GM08714 (cell line): ENCODE results near the gene TP53BP2.
"Not testable (repeated sequence)": the region's sequence is repeated elsewhere in the genome, so short reads cannot be mapped to it uniquely, and the experiment has no call there.

Experiments used
- H3K4me3 ChIP-seq: fragments of 200-500 bp; sonication (Bioruptor generic); 2 replicates; pipeline ENCODE4 v1.5.1; 2014; ENCODE audit warnings: mild to moderate bottlenecking, low read length, inconsistent platforms
- ZNF274 ChIP-seq: IDR thresholded peaks from 2 replicates; pipeline ENCODE4 v1.6.1; 2012; ENCODE audit warnings: mild to moderate bottlenecking, low read depth, low read length

TP53BP2 gene

DNA sequence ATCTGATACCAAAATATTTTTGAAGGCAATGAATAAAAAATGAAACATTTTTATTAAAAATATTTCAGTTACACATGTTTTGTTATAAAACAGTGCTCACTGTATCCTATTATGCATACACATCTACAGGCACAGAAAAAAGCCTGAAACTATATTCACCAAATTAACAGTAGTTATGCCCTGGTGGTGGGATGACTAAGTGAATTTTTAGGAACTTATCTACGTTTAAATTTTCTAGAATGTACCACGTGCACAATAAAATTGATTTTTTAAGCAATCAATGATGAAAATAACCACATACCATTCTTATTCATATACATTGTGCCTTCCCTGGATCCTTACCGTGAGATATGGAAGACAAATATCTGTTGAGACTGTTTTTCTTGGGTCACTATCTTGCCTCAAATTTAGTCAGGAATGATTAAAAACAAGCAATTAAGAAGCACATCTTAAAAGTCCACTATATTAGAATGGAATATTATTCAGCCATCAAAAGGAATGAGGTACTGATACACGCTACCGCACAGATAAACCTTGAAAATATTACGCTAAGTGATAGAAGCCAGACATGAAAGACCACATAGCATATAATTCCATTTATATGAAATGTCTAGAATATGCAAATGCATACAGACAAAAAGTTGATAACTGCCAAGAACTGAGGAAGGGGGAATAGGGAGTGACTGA lies 17.4 kb downstream of the TP53BP2 start:
- TF ChIP-seq ZNF274: no peak
- H3K4me3 ChIP-seq: no peak overlapping the region

DNA sequence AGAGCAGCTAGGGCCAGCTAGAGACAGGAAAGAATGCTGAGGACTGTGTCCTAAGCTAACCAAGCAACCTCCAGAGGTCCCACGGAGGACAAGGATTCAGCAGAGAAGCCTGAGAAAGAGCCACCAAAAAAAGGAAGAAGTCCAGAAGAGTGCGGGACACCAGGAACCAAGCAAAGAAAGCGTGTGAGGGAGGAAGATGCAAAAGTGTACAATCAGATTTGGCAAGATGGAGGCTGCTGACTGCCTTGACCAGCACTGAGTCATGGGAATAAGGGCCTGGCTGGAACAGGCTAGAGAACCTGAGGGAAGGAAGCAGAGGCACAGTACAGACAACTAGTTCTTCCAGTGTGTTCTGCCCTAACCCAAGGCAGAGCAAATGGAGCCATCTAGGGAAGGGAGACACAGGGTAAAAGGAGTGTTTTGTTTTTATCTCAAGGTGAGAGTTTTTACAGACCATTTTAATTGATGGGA lies 18.5 kb downstream of the TP53BP2 start:
- H3K4me3 ChIP-seq: no peak overlapping the region
- no peak for TF ChIP-seq ZNF274

DNA sequence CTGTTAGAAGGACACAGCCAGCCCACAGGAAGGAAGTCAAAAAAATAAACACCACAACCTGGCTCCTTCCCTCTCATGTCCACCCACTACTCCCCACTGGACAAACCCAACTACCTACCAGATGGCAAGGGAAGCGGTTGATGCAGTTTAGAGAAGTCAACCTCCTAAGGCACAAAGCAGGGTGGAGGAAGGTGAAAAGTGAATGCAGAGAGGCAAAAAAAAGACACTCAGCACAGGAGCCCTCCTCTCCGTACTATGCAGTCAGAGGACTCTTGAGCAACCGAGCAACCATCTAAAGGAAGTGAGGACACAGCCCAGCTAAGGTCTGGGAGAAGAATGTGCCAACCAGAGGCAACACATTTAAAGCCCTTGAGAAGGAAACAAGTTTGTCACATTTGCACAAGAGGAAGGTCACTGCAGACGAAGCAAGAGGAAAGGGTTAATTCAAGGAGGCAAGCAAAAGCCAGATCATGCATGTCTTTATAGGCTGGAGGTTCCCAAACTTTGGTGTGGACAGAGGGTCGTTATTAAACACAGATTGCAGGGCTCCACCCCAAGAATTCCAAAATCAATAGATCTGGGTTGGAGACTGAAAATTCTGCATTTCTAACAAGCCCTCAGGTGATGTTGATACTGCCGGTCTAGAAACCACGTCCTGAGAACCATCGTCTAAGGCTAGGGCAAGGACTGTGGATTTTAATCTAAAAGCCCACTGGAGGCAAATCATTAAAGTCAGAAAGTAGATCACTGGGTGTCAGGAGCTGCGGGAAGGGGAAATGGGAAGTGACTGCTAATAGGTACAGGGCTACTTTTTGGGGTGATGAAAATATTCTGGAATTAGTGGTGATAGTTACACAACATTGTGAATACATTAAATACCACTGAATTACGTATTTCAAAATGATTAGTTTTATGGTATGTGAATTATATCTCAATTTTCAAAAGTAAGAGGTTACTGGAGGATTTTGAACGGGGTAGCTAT lies 19.7 kb downstream of the TP53BP2 start:
- TF ChIP-seq ZNF274: no peak
- no peak overlapping the region for H3K4me3 ChIP-seq

DNA sequence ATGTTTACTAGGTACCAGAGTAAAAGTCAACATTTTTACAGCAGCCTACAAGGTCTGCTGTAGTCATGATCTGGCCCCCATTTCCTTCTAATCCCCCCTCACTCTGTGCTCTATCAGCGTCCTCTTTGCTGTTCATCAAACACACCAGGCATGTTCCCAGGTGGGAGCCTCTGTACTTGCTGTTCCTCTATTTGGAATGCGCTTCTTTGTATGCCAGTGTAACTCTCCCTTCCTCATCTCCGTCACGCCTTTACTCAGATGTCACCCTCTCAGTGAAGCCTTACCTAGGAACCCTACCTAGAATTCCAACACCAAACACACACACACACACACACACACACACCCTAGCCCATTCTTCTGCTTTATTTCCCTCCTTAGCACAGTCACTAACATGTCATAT lies 21.0 kb downstream of the TP53BP2 start:
- no peak overlapping the region for H3K4me3 ChIP-seq
- TF ChIP-seq ZNF274: no peak

DNA sequence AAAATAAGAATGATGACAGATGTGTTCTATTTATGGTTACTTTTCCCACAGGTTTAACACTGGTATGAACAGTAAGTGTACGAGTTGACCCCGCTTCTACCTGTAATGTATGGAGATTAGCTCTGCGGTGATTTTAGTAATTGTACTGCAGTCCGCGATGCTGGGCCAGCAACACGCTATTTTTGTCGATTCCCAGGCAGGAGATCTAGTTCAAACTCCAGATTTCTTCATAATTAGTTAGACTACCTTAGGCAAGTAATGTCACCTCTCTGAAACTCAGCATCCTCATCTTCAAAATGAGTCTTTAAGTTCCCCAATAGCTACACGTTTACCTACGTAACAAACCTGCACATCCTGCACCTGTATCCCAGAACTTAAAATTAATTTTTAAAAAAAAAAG lies 21.5 kb downstream of the TP53BP2 start:
- no peak overlapping the region for H3K4me3 ChIP-seq
- no peak for TF ChIP-seq ZNF274

DNA sequence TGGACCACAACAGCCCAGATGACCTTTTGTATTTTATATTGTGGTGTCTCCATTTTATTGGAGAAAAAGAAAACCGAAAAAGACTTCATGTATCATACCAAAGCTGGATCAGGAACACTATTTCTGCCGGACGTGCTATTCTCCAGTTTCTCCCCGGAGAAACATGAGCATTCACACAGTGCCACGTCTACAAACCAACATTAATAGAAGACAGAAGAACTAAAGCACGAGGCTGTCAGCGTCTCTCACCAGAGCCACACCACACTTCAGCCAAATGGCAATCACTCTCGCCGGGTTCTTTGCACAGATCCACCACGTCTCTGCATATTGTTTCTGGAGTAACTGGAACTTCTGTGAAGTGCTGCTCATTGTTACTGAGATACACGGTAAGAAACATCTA lies 24.8 kb downstream of the TP53BP2 start:
- no peak overlapping the region for H3K4me3 ChIP-seq
- TF ChIP-seq ZNF274: no peak

DNA sequence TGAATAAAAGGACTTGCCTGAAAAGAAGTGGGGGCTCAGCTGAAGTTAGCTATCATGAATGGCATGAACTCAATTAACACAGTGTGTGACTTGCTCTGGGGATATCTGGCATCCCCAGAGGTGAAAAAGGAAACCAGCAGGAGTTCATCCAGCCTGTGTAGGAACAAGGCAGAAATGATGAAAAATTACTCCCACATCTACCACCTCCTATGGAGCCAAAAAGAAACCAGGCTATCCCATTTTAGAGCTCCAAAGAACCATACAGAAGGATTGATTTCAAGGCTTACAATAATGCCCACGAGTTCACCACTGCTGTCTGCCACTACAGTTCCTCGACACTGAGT lies 25.3 kb downstream of the TP53BP2 start:
- H3K4me3 ChIP-seq: no peak overlapping the region
- no peak for TF ChIP-seq ZNF274

DNA sequence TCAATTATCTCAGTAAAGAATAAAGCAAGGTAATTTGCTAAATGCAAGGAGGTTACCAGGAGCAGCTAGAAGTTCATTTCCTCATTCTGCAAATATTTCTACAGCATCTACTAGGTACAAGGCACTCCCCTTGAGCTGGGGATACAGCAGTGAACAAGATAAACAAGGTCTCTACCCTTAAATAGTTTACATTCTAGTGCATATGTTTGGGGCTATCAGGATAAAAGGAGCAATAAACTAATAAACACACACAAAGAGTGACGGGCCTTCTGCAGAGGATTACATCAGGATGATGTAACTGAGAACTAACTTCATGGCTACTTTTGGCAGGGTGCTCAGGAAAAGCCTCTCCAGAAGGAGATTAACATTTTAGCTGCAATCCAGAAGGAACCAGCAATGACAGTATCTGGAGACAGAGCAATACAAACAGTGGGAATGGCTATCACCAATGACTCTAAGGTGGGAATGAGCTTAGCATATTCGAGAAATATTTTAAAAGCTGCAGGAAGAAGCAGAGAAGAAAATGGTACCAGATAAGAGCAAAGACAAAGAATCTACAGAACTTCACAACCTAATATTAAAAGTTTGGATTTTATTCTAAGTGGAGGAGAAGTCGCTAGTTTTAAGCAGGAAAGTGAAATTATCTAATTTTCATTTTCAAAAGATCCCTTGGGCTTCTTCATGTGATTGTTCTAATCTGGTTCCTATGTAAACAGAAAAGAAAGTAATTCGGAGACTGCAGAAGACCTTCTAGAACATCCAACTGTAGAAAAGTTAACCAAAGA lies 25.8 kb downstream of the TP53BP2 start:
- no peak overlapping the region for H3K4me3 ChIP-seq
- TF ChIP-seq ZNF274: no peak

DNA sequence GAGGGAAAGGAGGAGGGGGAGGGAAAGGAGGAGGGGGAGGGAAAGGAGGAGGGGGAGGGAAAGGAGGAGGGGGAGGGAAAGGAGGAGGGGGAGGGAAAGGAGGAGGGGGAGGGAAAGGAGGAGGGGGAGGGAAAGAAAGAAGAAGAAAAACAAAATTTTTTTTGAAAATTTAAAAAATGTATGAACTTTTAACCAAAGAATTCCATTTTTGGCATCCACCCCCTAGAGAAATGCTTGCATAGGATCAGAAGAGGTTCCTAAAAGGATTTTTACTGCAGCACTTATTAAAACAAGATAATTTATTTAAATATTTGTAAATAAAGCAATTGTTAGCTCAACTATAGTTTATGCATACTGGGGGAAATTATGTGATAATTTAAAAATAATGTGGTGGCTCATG lies 28.5 kb downstream of the TP53BP2 start:
- H3K4me3 ChIP-seq: not testable (repeated sequence)

DNA sequence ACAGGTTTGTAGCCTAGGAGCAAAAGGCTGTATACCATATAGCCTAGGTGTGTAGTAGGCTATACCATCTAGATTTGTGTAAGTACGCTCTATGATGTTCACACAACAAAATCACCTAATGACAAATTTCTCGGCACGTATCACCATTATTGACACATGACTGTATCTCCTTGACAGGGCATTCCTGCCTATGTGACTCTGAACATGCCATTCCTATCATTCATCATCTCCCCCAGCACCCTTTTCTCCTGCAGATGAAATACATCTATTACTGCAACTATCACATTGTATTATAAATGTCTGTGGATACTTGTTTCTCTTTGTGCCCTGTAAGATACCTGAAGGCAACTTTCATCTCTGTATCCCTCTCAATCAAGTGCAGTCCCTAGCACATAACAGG lies 29.9 kb downstream of the TP53BP2 start:
- no peak for TF ChIP-seq ZNF274
- H3K4me3 ChIP-seq: no peak overlapping the region

DNA sequence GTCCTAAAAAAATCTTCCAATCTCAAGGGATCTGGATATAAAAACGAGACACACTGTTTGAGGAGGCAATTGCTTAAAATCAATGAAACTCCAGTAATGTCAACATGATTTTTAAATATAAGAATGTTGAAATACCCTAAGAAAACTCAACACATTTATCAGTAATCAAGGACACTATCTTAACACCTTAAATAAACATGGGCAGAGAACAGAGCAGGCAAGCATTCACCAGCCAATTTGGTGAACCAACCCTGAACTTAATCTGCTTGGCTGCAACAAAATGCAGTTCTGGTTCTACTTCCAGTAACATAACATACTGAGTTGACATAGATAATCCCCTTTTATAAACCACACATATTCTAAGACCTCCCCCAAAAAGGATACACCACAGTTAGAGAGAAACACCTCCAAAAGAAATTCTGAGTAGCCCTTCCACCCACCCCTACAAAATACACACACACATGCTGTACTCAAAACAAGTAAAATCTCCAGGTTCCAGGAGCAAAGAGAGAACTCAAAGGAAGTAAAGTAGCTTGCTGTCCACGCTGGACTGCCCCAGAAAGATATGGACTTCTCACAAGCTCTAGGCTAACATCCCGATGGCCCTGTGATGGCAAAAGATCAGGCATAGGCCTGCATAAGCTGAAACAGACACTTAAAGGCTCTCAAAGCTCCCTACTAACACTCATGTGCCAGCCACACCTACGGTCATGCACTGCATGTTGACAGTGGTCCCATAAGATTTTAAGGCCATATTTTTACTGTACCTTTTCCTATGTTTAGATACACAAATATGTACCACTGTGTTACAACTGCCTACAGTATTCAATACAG lies 30.5 kb downstream of the TP53BP2 start:
- H3K4me3 ChIP-seq: no peak overlapping the region
- TF ChIP-seq ZNF274: no peak

DNA sequence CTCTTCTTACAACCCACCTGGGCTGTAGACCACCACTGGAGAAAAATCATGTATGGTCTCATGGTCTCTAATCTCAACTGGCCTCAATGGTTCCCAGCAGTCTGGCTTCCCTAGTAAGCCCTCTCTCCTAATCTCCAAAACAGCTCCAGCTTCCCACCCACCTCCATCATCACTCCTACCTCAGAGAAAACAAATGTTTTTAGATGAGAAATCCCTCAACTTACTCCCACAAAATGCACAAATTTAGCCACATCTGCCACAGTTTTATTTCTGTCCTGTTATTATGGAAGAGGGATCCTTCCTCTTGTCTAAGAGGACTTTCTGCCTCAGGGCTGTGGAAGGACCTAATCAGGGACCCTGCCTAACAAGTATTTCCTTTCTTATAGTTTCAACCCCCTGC lies 32.1 kb downstream of the TP53BP2 start:
- no peak overlapping the region for H3K4me3 ChIP-seq
- no peak for TF ChIP-seq ZNF274

DNA sequence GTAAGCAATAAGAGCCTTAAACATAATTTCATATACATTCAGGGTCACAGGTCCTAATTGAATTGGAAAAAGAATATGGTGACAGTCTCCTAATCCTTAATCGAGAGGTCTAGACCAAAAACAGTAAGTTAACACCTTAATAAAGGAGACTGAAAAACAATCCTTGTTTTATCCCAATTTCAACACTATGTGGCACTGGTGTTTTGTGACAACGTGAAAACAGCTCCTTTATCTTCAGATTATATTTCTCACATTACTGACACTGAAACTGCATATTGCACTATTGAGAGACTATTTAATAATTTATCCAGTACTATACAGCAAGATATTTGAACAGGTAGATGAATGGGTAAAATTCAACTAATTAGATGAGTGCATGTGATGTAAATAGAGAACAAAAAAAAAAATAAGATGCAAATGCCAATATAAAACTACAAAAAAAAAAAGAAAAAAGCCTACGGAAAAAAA lies 34.1 kb downstream of the TP53BP2 start:
- TF ChIP-seq ZNF274: no peak
- H3K4me3 ChIP-seq: no peak overlapping the region

DNA sequence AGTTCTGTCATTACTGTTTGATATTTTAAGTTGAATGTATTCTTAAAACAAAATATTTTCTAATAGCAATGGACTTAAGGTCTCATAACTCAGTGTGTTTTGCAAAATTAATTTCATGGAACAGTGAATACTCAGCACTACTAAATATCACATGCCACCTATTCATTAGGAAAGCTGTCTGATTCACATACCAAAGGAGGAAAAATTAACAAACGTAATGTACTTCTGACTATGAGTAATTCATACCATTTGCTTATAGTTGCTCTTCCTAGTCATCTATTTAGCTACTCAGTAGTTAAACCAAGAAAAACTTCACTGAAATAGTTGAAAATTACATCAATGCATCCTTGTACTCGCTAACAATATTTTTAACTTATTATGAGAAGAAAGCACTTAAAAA lies 35.2 kb downstream of the TP53BP2 start:
- TF ChIP-seq ZNF274: no peak
- H3K4me3 ChIP-seq: no peak overlapping the region

DNA sequence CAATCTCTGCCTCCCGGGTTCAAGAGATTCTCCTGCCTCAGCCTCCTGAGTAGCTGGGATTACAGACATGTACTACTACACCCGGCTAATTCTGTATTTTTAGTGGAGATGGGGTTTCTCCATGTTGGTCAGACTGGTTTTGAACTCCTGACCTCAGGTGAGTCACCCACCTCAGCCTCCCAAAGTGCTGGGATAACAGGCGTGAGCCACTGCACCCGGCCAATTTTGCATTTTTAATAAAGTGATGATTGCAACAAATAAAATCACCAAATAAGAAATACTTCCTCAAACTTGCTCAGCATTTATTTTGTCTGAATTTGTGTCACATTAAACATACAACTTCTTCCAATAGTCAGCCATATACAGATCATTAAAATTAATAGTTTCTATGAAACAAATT lies 35.8 kb downstream of the TP53BP2 start:
- H3K4me3 ChIP-seq: not testable (repeated sequence)
